ENCODE data around the gene PITPNM2. TPM values are rescaled to one million over a fixed set of nuclear protein-coding genes. Genes with fewer than 3 reads are reported as not detected.

PITPNM2 gene
- total and polyA plus RNA-seq, 2 experiments from 2014 or later = 0.82 to 3.0 TPM

DNA sequence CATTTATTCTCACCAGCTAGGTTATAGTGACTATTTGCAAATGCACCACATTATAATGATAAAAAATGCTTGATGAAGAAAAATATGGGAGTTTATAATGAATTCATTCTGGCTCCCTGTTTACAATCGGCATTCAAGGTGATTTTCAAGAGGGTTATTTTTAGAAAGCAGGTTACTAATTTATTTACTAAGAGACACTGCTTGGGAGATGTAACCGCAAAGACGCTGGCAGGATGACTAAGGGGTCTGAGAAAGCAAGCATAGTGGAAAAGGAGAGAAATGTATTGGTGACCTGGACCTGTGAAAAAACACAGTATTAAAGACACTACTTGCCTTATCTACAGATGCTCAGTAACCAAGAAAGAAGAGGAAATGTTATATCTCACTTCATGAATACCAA, 13.3 kb upstream of the PITPNM2 start:
- no peak overlapping the region for H2AFZ ChIP-seq
- H4K20me1 ChIP-seq (replicated peaks; ENCODE audit: insufficient read depth) = no peaks in the 10 kb centered on the region
- no peaks in the 10 kb centered on the region; the same call in 1 of the 2 replicates for H3F3A ChIP-seq (replicated peaks; ENCODE audit: low read depth)
- ATAC-seq (no peak), DNase-seq (ENCODE audit: low spot score) (no peak)
- peaks cover 10% of the 10 kb centered on the region; the same call in 1 of the 2 replicates for H3K36me3 ChIP-seq (ENCODE audit: insufficient read depth)
- Mint-ChIP-seq H3K36me3 (ENCODE audit: low read depth) (peaks cover 39% of the 10 kb centered on the region), H3K9me3 (no peaks in the 10 kb centered on the region), H3K4me3 (no peak overlapping the region), H3K27ac (peak overlapping the region; percentile 75; the same call in 1 of the 2 replicates), H3K27me3 (ENCODE audit: insufficient read depth, low read depth, poor library complexity) (no peaks in the 10 kb centered on the region), H3K4me1 (peaks cover 9% of the 10 kb centered on the region)
- H3K27ac ChIP-seq (ENCODE audit: low read depth) = peak overlapping the region; percentile 15
- H3K4me2 ChIP-seq = no peak overlapping the region
- no peaks in the 10 kb centered on the region for H3K4me1 ChIP-seq (ENCODE audit: insufficient read depth)
- H3K4me3 ChIP-seq = no peak overlapping the region
- H3K79me2 ChIP-seq (replicated peaks; ENCODE audit: insufficient read depth) = no peaks in the 10 kb centered on the region
- H3K9me2 ChIP-seq (ENCODE audit: insufficient read depth) = no peaks in the 10 kb centered on the region
- TF ChIP-seq ZNF331 (CRISPR knock-in tag; IDR thresholded peaks at IDR 0.05; ENCODE audit: low read depth) = no peak
- no peak for TF ChIP-seq CTCF (conservative IDR thresholded peaks at IDR 0.05; ENCODE audit: low read depth in 2 of 2)
- no peak for TF ChIP-seq POLR2AphosphoS5 (IDR thresholded peaks at IDR 0.05; ENCODE audit: low read depth)
- TF ChIP-seq CREB1 (CRISPR knock-in tag; IDR thresholded peaks at IDR 0.05; ENCODE audit: low read depth) = no peak
- TF ChIP-seq, protein P1, sequence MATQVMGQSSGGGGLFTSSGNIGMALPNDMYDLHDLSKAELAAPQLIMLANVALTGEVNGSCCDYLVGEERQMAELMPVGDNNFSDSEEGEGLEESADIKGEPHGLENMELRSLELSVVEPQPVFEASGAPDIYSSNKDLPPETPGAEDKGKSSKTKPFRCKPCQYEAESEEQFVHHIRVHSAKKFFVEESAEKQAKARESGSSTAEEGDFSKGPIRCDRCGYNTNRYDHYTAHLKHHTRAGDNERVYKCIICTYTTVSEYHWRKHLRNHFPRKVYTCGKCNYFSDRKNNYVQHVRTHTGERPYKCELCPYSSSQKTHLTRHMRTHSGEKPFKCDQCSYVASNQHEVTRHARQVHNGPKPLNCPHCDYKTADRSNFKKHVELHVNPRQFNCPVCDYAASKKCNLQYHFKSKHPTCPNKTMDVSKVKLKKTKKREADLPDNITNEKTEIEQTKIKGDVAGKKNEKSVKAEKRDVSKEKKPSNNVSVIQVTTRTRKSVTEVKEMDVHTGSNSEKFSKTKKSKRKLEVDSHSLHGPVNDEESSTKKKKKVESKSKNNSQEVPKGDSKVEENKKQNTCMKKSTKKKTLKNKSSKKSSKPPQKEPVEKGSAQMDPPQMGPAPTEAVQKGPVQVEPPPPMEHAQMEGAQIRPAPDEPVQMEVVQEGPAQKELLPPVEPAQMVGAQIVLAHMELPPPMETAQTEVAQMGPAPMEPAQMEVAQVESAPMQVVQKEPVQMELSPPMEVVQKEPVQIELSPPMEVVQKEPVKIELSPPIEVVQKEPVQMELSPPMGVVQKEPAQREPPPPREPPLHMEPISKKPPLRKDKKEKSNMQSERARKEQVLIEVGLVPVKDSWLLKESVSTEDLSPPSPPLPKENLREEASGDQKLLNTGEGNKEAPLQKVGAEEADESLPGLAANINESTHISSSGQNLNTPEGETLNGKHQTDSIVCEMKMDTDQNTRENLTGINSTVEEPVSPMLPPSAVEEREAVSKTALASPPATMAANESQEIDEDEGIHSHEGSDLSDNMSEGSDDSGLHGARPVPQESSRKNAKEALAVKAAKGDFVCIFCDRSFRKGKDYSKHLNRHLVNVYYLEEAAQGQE (IDR thresholded peaks at IDR 0.05; ENCODE audit: unreplicated experiment) = no peak
- no peak for TF ChIP-seq EZH2phosphoT487 (IDR thresholded peaks at IDR 0.05; ENCODE audit: unreplicated experiment)
- TF ChIP-seq EZH2 (IDR thresholded peaks at IDR 0.05; ENCODE audit: low read depth, unreplicated experiment) = no peak
- no peak for TF ChIP-seq JUNB (IDR thresholded peaks at IDR 0.05; ENCODE audit: unreplicated experiment)
- TF ChIP-seq ZNF114 (CRISPR knock-in tag; IDR thresholded peaks at IDR 0.05) = no peak
- TF ChIP-seq NANOG (IDR thresholded peaks at IDR 0.05; ENCODE audit: borderline replicate concordance) = no peak
- no peak for TF ChIP-seq STAT1 (IDR thresholded peaks at IDR 0.05; ENCODE audit: unreplicated experiment)
- TF ChIP-seq ZNF462 (CRISPR knock-in tag; IDR thresholded peaks at IDR 0.05) = no peak
- TF ChIP-seq ETS1 (IDR thresholded peaks at IDR 0.05) = no peak
- no peaks in the 10 kb centered on the region for H3K27me3 ChIP-seq (ENCODE audit: insufficient read depth)

Measured in GM23338 (cell line).